ENCODE results near the gene KLHL21.
A peak's percentile ranks its signal among the peaks of the same experiment; 100 is the strongest.

KLHL21 gene

DNA sequence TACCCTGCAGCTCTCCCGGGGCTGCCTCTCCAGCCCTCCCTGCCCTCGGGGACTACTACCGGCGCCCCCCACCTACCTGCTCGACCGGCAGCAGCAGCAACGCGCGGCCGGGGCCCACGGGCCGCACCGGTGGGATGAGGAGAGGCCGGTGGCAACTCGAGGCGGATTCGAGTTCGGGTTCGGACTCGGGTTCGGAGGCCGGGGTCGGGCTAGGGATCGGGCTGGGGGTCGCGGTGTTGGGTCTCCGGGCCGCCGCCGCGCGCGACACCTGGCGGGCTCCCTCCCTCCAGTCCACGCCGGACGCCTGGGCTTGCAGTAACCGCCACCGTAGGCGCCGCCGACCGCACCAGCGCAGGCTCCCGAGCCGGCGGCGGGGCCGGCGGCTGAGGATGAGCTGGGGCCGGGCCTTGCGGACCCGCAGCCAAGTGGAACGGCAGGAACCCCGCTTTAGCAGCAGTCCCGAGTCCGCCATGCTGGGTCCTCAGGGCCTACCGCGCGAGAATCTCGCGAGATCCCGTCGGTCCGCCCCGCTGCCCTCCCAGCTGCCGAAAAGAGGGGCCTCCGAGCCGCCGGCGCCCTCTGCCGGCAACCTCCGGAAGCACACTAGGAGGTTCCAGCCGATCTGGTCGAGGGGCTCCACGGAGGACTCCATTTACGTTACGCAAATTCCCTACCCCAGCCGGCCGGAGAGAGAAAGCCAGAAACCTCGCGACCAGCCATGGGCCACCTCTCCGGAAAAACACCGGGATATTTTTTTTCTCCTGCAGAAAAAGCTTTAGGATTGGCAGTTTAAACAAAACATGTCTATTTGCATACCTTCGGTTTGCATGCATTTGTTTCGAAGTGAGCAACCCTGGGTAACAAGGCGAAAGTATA lies 48.4 kb downstream of the KLHL21 start, which contains the start of gene NOL9:
NOL9 (minus strand) TSS at position 483 of the 876 bp plus-strand sequence; CDS start at position 472, 11 bp downstream.
- peaks cover 4% of the 10 kb centered on the region for H3K36me3 Mint-ChIP-seq
- H3K27ac Mint-ChIP-seq, result peak within 1 kb of the TSS; percentile 82
- no peaks in the 10 kb centered on the region for H3K27me3 Mint-ChIP-seq
- peak; percentile 98 for ATAC-seq (ENCODE audit: low read depth)
- peak within 1 kb of the TSS; percentile 83 for H3K4me3 Mint-ChIP-seq
- peak; percentile 96 to 97 for DNase-seq (ENCODE audit: low spot score in 2 of 2)
- H3K9me3 Mint-ChIP-seq, result no peaks in the 10 kb centered on the region
- peaks cover 12% of the 10 kb centered on the region for H3K4me1 Mint-ChIP-seq

DNA sequence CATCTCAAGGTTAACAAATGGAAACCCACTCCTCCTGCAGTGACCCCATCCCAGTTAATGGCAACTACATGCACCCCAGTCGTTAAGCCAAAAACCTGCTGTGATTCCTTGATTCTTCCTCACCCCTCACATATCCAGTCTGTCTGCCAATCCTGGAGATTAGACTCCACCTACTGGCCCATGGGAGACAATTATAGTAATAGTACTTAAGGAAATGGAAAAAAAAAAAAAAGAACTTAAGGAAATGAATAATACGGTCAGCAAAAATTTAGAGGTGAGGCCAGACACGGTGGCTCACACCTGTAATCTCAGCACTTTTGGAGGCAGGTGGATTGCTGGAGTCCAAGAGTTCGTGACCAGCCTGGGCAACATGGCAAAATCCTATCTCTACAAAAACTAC lies 55.4 kb downstream of the KLHL21 start:
- no peaks in the 10 kb centered on the region for H3K27me3 Mint-ChIP-seq
- H3K9me3 Mint-ChIP-seq, result no peaks in the 10 kb centered on the region
- DNase-seq (ENCODE audit: low spot score in 2 of 2) (no peak), ATAC-seq (ENCODE audit: low read depth) (no peak)
- peaks cover 31% of the 10 kb centered on the region for H3K36me3 Mint-ChIP-seq
- H3K27ac Mint-ChIP-seq, result peak overlapping the region; percentile 8
- H3K4me3 Mint-ChIP-seq, result no peak overlapping the region
- H3K4me1 Mint-ChIP-seq, result peaks cover 20% of the 10 kb centered on the region

DNA sequence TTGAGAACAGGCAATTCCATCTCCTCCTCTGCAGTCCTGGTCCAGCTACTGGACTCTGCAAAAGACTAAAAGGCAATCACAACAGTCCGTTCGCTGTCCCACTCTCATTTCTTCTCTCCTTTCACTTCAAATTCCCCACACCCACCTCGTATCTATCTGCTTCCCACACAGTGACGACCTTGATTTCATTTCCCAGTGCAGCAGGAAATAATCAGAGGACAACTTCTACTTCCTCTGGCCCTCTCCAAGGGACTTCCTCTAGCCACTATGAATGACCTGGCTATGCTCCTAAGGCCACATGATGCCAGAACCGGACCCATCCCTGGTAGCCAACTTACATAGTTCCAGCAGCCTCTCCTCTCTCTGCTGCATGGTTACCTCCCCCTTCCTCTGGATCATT lies 56.3 kb downstream of the KLHL21 start:
- H3K4me1 Mint-ChIP-seq, result peaks cover 18% of the 10 kb centered on the region
- H3K4me3 Mint-ChIP-seq, result peak overlapping the region; percentile 37

GRCh38 chr1:6545276-6546112 lies 57.2 kb downstream of the KLHL21 start:
- peak overlapping the region; percentile 8 for H3K27ac Mint-ChIP-seq
- peak overlapping the region; percentile 49 for H3K4me3 Mint-ChIP-seq
- H3K4me1 Mint-ChIP-seq, result peaks cover 18% of the 10 kb centered on the region
- peaks cover 31% of the 10 kb centered on the region for H3K36me3 Mint-ChIP-seq
- DNase-seq (ENCODE audit: low spot score in 2 of 2) (no peak), ATAC-seq (ENCODE audit: low read depth) (peak; percentile 59)
- no peaks in the 10 kb centered on the region for H3K9me3 Mint-ChIP-seq
- H3K27me3 Mint-ChIP-seq, result no peaks in the 10 kb centered on the region

More for the DNA sequence above, 56.3 kb downstream of the KLHL21 start:
- Mint-ChIP-seq H3K27ac (peak overlapping the region; percentile 8), H3K36me3 (peaks cover 31% of the 10 kb centered on the region), H3K27me3 (no peaks in the 10 kb centered on the region), H3K9me3 (no peaks in the 10 kb centered on the region)
- no peak for ATAC-seq (ENCODE audit: low read depth)
- no peak for DNase-seq (ENCODE audit: low spot score in 2 of 2)

GRCh38 chr1:6544831-6545230 lies 57.8 kb downstream of the KLHL21 start:
- H3K4me3 Mint-ChIP-seq, result no peak overlapping the region
- no peaks in the 10 kb centered on the region for H3K9me3 Mint-ChIP-seq
- ATAC-seq (ENCODE audit: low read depth), result no peak
- peaks cover 27% of the 10 kb centered on the region for H3K36me3 Mint-ChIP-seq
- peaks cover 18% of the 10 kb centered on the region for H3K4me1 Mint-ChIP-seq
- H3K27me3 Mint-ChIP-seq, result no peaks in the 10 kb centered on the region
- peak overlapping the region; percentile 8 for H3K27ac Mint-ChIP-seq
- DNase-seq (ENCODE audit: low spot score in 2 of 2), result no peak
